Activated CD4-positive, alpha-beta T cell treated with anti-CD3 and anti-CD28 coated beads for 1 hour (primary cell): ENCODE results near the gene POLE2.
"Not testable (repeated sequence)": the region's sequence is repeated elsewhere in the genome, so short reads cannot be mapped to it uniquely, and the experiment has no call there.

ENCODE experiments used
- DNase-seq: peaks from one replicate; pipeline ENCODE4 v3.0.0-alpha.2; 2020

Gene POLE2

GRCh38 chr14:49657500-49657899 lies 30.5 kb downstream of the POLE2 start:
- DNase-seq = not testable (repeated sequence)

- DNase-seq = no peak
Observed at GRCh38 chr14:49654511-49654910, 33.5 kb downstream of the POLE2 start.

DNA sequence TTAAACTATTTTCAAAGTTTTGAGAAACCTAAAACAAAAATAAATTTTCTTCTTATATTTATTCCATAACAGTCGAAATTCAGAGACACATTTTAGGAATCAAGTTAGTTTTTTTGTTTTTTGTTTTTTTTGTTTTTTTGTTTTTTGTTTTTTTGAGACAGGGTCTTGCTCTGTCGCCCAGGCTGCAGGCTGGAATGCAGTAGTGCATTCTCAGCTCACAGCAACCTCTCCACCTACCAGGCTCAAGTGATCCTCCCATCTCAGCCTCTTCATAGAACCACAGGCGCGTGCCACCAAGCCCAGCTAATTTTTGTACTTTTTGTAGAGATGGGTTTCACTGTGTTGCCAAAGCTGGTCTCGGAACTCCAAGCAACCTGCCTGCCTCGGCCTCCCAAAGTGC lies 34.5 kb downstream of the POLE2 start:
- DNase-seq = no peak

DNA sequence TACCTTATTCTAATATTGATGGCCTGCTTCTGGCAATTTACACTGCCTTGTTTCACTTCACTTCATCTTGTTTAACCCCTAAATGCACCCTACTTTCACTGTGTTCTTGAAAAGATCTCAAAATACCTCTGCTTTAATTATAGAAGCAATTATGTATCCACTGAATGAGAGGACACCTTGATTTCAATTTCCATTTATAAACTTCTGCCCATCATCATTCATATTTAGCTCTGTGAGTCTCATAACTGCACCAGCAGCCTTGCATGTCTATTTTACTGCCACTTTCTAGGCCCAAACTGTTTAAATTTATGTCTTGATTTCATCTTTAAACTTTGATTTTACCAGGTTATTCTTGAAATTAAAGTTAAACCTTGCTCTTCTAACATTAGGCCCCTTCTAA lies 45.9 kb downstream of the POLE2 start:
- DNase-seq = no peak

- DNase-seq = no peak
Observed at GRCh38 chr14:49641697-49642129, 46.3 kb downstream of the POLE2 start.

DNA sequence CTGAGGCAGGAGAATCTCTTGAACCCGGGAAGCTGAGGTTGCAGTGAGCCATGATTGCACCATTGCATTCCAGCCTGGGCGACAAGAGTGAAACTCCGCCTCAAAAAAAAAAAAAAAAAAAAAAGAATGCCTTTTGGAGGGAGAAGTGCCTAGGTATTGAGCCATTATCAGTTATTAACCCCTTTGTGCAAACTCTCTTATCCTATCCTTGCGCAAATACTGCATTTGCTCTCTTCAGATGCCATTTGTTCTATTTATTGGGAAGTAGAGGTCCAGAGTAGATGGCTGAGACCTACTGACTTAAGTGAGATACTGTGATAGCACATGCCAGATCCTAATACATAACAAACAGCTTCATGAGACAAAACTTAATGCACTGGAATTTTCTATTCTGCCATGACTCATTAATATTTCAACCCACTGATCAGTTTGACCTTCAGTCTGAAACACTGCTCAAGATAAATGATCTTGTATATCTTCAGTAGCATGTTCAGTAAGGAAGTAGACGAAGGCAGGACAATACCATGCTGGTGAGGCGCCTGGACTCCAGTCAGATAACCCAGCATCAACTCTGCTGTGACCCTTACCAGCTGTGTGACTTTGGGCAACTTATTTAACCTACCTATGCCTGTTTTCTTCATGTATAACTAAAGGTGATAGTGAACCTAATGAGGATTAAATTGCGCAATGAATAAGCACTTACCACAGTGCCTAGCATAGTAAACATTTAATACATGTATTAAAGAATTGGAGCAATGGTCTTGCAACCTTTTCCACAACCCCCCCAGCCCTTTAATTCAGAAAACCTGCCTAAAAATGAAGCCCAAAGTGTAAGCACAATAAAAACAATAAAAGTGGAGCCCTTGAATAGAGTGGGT lies 47.2 kb downstream of the POLE2 start:
- no peak for DNase-seq

DNA sequence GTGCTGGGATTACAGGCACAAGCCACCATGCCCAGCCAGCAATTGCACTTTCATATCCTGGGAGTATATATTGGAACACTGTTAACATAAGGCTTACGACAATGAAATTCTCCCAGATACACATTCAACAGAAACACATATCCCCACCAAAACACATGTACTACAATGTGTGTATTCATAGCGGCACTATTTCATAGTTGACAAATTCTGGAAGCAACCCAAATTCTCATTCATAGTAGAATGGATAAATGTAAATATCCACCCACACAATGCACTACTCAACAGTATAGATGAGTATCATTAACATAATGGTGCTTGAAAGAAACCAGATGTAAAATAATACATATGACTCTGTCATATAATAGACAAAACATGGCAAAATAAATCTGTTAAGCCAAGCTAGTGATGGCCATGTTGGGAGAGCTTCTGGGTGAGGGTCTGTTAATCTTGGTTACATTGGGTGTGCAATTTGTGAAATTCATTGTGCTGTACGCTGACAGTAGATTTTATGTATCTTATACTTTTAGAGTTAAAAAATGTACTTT lies 50.4 kb downstream of the POLE2 start:
- no peak for DNase-seq

- no peak for DNase-seq
Observed at GRCh38 chr14:49636866-49637265, 51.1 kb downstream of the POLE2 start.

DNA sequence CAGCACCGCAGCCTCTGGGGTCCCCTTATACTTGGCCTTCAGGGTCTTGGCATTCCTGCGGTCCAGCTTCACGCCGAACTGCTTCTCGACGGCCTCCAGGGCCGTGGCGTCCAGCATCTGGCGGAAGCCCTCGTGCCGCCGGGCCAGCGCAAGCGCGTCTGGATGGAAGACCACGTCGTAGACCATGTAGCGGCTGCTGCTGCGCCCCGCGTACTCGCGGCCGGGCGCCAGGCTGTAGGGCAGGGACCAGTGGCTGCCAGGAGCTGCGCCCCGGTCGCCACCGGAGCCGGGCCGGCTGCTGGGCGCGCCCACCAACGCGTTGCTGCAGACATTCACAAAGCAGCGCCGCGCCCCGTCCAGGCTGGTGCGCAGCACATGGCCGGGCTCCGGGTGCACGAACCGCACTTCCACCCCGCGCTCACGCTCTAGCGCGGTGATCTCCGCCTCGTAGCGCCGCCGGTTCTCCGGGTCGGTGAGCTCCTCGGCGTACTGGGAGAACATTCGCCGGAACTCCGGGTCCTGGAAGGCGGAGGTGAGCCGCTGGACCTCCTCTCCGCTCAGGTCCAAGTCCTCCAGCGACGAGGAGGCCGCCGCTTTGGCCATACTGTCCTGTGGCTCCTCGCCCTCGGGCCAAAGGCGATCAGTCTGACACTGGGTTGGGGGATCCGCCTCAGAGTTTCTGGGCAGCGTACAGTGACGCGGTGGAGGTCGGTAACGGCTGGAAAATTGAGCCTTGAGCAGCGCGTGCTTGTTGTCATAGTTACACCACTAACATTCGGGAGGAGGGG lies 53.3 kb downstream of the POLE2 start, which contains the start of gene DNAAF2:
TSS of gene DNAAF2 (minus strand) at position 698 of the 788 bp plus-strand sequence. CDS start at position 603, 95 bp downstream.
- DNase-seq = peak; percentile 58

DNA sequence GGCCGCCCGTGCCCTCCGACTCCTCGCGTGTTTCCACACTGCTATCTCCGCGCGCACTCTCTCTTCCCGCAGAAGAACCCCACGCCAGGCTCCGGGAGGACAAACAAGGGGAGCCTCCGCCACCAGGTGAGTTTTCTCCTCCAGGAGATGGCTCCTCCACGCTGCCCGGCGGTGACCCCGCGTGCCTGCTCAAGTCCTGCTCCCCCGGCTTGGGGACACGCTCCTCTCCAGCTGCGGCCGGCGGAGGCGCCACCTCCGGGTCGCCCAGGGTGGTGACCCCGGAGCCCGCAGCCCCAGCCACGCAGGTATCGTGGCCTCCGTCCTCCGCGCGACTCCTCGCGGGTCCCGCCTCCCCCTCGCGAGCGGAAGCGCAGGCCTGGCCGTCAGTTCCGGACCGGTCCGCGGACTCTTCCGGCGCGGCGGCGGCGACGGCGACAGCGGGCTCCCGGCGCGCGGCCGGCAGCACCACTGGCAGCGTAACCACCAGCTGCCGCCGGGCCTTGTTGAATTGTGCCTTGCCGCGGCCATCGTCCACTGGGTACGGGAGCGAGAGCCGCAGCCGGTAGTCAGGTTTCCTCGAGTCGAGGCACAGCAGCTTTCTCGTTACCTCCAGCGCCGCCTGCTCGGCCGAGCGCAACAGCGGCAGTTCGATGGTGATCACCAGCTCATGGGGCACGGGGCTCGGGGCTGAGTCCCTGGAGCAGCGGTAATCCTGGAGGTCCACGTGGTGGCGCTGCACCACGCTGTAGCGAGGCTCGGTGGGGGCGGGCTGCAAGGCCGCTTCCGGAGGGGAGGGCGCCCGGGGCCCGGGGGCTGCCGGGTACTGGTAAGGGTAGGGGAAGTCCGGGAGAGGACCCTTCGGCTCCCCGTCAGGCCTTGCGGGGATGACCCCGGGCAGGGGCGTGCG lies 54.1 kb downstream of the POLE2 start:
- DNase-seq = peak; percentile 92

DNA sequence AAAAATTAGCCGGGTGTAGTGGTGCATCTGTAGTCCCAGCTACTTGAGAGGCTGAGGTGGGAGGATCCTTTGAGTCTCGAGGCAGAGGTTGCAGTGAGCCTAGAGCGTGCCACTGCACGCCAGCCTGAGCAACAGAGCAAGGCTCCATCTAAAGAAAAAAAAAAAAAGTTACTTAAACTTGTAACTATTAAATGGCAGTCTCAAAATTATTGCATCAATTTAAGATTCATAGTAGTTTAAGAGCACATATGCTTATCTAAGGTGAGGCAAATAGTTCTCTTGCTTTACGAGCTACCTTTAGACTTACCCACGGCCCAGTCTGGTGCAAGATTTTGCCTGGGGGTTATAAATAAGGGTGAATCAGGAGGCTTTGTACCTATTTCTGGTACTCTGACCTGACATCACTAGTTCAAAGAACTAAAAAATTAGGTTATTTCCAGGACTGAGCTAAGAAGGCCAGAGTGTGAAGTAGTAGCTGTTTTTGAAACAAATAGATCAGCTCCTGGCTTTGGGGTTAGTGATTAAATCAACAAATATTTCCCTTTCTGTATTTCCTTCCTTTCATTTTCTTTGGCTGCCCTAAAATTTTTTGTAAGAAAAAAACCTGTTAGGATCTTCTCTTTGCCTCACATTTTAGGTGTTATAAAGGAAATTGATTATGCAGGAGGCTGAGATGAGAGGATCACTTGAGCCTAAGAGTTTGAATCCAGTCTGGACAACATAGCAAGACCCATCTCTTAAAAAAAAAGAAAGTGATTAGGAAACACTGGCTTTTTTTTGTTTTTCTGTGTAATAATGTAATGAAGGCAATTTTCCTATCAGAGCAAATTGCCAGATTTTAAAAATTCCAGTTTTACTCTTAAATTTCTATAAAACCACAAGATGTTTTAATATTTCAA lies 63.8 kb downstream of the POLE2 start:
- DNase-seq = no peak

DNA sequence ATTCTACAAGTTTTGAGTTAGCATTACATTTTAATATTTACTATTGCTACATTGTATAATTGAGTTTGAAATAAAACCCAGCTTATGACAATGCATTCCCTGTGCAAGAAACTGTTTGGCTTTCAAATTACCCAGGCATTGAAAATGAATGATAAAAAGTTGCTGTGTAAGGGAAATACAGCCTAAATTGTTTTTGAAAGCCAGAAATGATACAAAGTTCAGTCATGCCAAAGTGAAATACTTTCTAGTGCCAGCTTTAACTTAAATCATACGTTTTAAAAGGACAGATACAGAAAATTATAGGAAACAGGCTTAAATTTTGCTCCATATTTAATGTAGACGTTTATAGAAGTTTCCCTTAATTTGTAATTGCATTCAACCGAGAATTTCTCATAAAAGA lies 64.6 kb downstream of the POLE2 start:
- DNase-seq = no peak

DNA sequence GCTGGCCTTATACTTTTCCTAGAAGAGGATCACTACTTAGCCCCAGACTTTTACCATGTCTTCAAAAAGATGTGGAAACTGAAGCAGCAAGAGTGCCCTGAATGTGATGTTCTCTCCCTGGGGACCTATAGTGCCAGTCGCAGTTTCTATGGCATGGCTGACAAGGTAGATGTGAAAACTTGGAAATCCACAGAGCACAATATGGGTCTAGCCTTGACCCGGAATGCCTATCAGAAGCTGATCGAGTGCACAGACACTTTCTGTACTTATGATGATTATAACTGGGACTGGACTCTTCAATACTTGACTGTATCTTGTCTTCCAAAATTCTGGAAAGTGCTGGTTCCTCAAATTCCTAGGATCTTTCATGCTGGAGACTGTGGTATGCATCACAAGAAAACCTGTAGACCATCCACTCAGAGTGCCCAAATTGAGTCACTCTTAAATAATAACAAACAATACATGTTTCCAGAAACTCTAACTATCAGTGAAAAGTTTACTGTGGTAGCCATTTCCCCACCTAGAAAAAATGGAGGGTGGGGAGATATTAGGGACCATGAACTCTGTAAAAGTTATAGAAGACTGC lies 65.9 kb downstream of the POLE2 start:
- DNase-seq = no peak

DNA sequence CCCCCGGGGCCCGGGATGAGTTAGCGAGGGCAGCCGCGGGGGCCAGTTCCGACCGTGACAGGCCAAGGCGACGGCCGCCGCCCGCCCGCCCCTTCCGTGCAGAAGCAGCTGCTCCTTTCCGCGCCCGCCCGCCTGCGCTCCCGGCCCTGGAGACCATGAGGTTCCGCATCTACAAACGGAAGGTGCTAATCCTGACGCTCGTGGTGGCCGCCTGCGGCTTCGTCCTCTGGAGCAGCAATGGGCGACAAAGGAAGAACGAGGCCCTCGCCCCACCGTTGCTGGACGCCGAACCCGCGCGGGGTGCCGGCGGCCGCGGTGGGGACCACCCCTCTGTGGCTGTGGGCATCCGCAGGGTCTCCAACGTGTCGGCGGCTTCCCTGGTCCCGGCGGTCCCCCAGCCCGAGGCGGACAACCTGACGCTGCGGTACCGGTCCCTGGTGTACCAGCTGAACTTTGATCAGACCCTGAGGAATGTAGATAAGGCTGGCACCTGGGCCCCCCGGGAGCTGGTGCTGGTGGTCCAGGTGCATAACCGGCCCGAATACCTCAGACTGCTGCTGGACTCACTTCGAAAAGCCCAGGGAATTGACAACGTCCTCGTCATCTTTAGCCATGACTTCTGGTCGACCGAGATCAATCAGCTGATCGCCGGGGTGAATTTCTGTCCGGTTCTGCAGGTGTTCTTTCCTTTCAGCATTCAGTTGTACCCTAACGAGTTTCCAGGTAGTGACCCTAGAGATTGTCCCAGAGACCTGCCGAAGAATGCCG lies 66.7 kb downstream of the POLE2 start:
- DNase-seq = no peak

GRCh38 chr14:49620182-49621113 lies 67.6 kb downstream of the POLE2 start, which contains the start of the genes MGAT2 and RPL36AL:
TSS of gene MGAT2 (plus strand) at chr14:49620799. CDS start at chr14:49621269, 470 bp downstream.
TSS of gene RPL36AL (minus strand) at chr14:49620626. CDS start at chr14:49619104, 1,522 bp downstream.
- DNase-seq = peak; percentile 88

DNA sequence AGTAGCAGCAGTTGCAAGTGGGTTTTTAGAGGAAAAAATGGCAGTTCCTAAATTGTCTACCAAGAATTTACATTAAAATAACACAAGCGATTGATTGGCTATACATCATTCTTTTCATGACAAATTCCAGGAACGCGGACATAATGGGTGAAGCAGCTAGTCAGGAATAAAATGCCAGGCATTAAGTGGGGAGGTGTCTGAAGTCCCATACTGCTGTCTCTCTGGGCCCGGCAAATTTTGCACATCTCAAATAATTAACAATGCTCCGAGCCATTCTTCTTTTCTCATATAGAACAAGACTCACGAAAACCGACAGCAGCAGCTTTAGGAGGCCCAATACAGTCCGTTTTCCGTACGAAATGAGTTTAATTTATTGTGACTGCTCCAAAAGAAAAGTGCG lies 68.3 kb downstream of the POLE2 start:
- no peak for DNase-seq

- not testable (repeated sequence) for DNase-seq
Observed at GRCh38 chr14:49619273-49619672, 68.7 kb downstream of the POLE2 start.

GRCh38 chr14:49617852-49618519 lies 70.0 kb downstream of the POLE2 start:
- no peak for DNase-seq
